ENCODE data around the gene ZNF850.
A peak's percentile ranks its signal among the peaks of the same experiment; 100 is the strongest.

ZNF850 gene

GRCh38 chr19:36707134-36707533 is 65.5 kb downstream of the ZNF850 start:
- DNase-seq (ENCODE audit: low spot score) (no peak), FAIRE-seq (no peak)

DNA sequence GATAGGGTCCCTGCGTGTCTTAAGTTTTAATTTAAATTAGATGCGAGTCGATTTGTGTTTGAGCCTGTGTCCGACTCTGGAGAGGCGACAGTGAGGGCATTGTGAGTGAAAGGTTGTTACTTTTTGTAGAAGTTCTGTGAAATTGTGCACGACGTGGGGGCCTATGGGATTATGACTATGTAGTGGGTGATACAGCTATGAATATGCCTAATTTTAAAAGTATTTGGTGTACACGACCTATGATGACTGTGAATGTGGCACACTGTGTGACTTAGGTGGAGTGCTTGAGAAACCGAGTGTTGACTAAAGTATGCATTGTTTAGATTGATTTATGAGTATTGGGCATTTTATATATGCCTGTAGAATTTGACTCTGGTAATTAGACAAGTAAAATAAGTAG is 84.5 kb downstream of the ZNF850 start:
- DNase-seq (ENCODE audit: low spot score), result no peak
- no peak for FAIRE-seq

DNA sequence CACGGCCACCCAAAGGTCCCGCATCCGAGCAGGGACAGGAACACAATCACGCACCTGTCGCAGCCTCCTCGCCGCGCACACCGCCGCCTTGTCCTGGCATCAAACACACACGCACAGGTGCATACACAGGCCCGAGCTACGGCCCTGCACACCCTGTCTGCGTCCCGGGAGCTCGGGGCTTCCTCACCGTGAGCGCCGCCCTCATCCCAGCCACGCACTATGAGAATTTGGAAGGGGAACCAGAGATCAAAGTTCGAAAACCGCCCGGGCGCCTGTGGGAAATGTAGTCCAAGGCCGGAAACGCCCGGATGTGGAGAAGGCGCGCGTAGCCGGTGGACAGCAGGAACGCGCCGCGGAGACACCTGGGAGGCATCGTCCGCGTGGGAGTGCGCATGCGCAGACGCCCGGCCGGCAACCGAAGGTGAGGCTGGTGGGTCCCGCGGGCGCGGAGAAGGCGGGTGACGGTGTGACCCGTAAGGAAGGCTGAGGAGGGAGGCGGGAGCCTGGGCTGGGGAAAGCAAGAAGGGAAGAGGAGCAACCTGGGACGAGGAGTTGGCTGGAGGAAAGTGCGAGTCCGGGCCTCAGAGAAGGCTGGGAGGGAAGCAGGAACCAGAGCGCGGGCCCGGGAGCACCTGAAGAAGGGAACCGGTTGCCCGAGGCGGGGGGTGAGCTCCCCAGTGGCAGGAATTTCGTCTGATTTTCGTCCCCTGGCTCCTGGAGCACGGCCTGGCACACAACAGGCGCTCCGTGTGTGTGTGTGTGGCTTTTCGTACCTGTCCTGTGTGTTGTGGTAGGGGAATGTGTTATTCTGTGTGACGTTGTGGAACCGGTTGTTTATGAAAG is 85.2 kb downstream of the ZNF850 start, which contains the start of gene ZNF567:
TSS of gene ZNF567 (plus strand) at position 399 of the 843 bp plus-strand sequence. CDS start 7,256 bp downstream, outside the sequence.
- peak; percentile 20 for FAIRE-seq
- DNase-seq (ENCODE audit: low spot score), result peak; percentile 98

GRCh38 chr19:36686365-36687213 is 86.0 kb downstream of the ZNF850 start:
- DNase-seq (ENCODE audit: low spot score) (peak; percentile 14), FAIRE-seq (peak; percentile 20)

GRCh38 chr19:36685835-36686234 is 86.8 kb downstream of the ZNF850 start:
- DNase-seq (ENCODE audit: low spot score) (no peak), FAIRE-seq (no peak)

DNA sequence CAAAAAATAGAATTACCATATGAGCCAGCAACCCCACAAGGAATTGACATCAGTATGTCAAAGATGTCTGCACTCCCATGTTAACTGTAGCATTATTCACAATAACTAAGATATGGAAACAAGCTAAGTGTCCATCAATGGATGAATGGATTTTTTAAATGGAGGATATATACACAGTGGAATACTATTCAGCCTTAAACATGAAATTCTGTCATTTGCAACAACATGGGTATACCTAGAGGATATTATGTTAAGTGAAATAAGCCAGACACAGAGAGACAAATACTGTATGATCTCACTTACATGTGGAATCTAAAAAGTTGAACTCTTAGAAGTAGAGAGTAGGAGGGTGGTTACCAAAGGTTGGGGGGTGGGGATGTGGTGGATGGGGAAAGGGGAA is 93.2 kb downstream of the ZNF850 start:
- FAIRE-seq, result no peak
- DNase-seq (ENCODE audit: low spot score), result no peak

DNA sequence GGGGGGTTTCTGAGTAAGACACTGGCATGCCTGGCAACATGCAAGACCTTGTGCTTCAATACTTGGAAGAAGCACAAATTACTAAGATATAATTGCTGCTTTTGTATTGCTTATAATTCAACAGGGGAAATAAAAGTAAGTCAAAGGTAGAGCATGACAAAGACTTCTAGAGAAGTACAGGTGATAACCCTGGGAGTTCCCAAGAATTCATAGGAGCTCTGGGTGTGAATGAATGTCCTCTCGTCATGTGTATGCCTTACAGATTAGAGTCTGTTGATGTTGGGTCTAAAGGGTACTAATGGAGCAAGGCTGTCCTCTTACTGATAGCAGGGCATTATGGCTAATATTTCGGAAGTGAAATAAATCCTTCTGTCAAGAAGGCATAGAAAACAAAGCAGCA is 98.4 kb downstream of the ZNF850 start:
- FAIRE-seq (no peak), DNase-seq (ENCODE audit: low spot score) (no peak)

- DNase-seq (ENCODE audit: low spot score) (no peak), FAIRE-seq (no peak)
These were observed 100.2 kb downstream of the ZNF850 start for GRCh38 chr19:36672368-36672767.

DNA sequence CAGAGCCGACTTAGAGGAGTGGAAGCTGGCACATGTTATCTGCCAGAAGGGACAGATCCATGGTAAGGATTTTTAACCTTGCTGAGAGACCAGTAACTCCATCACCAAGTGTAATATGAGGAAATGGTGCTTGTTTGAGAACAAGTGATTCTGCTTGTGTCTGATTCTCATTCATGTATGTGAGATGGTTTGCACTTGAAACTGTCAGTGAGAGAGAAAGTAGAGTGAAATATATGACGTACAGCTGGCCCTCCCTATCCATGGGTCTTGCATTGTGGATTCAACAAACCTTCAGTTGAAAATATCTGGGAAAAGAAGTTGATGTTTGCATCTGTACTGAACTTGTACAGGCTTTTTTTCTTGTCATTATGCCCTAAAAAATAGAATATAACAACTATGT is 104.0 kb downstream of the ZNF850 start:
- no peak for FAIRE-seq
- no peak for DNase-seq (ENCODE audit: low spot score)

DNA sequence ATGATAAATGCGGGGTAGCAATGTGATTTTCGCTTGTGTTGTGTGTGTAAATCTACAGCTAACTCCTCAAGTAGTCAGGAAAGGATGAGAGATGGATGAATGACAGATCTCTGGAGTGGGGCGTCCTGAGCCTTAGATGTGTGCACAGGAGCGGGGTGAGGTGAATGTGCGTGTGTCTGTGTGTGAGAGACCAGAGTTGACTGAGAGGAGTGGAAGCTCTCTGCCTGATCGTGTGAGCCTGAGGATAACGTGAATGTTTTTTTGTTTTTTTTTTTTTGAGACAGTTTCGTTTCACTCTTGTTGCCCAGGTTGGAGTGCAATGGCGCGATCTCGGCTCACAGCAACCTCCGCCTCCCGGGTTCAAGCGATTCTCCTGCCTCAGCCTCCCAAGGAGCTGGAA is 106.8 kb downstream of the ZNF850 start:
- DNase-seq (ENCODE audit: low spot score), result no peak
- FAIRE-seq, result no peak

Measured in urothelium cell line (cell line).